Memory B cell (primary cell): Measurements from ENCODE around the gene PDE4D.

Source experiments
- ATAC-seq: fragments of 150-1000 bp; cut with Tn5 transposase; 2 replicates; pipeline ENCODE4 v1.10.0; 2021; ENCODE audit warnings: low read depth, mild to moderate bottlenecking, moderate library complexity
- DNase-seq, 2 donors: peaks; one replicate each; pipeline ENCODE4 v3.0.0; 2022; ENCODE audit warnings: low spot score in 2 of 2
- H3K27ac Mint-ChIP-seq: one replicate; pipeline ENCODE4 v1.8.0; 2022; ENCODE audit warnings: mild to moderate bottlenecking, moderate library complexity, mixed read lengths
- H3K27me3 Mint-ChIP-seq: one replicate; pipeline ENCODE4 v1.8.0; 2022; ENCODE audit warnings: mixed read lengths
- H3K36me3 Mint-ChIP-seq: one replicate; pipeline ENCODE4 v1.8.0; 2022; ENCODE audit warnings: mild to moderate bottlenecking, mixed read lengths
- H3K4me1 Mint-ChIP-seq: one replicate; pipeline ENCODE4 v1.8.0; 2022; ENCODE audit warnings: mixed read lengths
- H3K4me3 Mint-ChIP-seq: one replicate; pipeline ENCODE4 v1.8.0; 2022; ENCODE audit warnings: mild to moderate bottlenecking, moderate library complexity, mixed read lengths
- H3K9me3 Mint-ChIP-seq: one replicate; pipeline ENCODE4 v1.8.0; 2022; ENCODE audit warnings: mixed read lengths

PDE4D gene

GRCh38 chr5:59661311-59661710, 232.2 kb downstream of the PDE4D start:
- Mint-ChIP-seq H3K4me1 (peaks cover 12% of the 10 kb centered on the region), H3K27ac (peak overlapping the region; percentile 76), H3K36me3 (no peaks in the 10 kb centered on the region), H3K27me3 (no peaks in the 10 kb centered on the region), H3K9me3 (no peaks in the 10 kb centered on the region), H3K4me3 (no peak overlapping the region)
- ATAC-seq (peak; percentile 27), DNase-seq (no peak)

- no peak overlapping the region for H3K4me3 Mint-ChIP-seq
- no peaks in the 10 kb centered on the region for H3K9me3 Mint-ChIP-seq
- no peaks in the 10 kb centered on the region for H3K27me3 Mint-ChIP-seq
- H3K27ac Mint-ChIP-seq, result no peak overlapping the region
- ATAC-seq (peak; percentile 69), DNase-seq (no peak)
- peaks cover 17% of the 10 kb centered on the region for H3K4me1 Mint-ChIP-seq
- H3K36me3 Mint-ChIP-seq, result no peaks in the 10 kb centered on the region
These were observed 232.8 kb downstream of the PDE4D start for GRCh38 chr5:59660737-59661136.

GRCh38 chr5:59656351-59657254, 236.9 kb downstream of the PDE4D start:
- no peaks in the 10 kb centered on the region for H3K9me3 Mint-ChIP-seq
- H3K4me3 Mint-ChIP-seq, result no peak overlapping the region
- H3K27ac Mint-ChIP-seq, result no peak overlapping the region
- DNase-seq, result no peak
- no peaks in the 10 kb centered on the region for H3K27me3 Mint-ChIP-seq
- H3K36me3 Mint-ChIP-seq, result peaks cover 1% of the 10 kb centered on the region
- peaks cover 18% of the 10 kb centered on the region for H3K4me1 Mint-ChIP-seq
- ATAC-seq, result no peak

GRCh38 chr5:59655693-59656309, 237.7 kb downstream of the PDE4D start:
- Mint-ChIP-seq H3K27me3 (no peaks in the 10 kb centered on the region), H3K4me3 (no peak overlapping the region), H3K4me1 (peaks cover 16% of the 10 kb centered on the region), H3K9me3 (no peaks in the 10 kb centered on the region), H3K27ac (no peak overlapping the region), H3K36me3 (peaks cover 1% of the 10 kb centered on the region)
- DNase-seq (no peak), ATAC-seq (no peak)

GRCh38 chr5:59654691-59655090, 238.8 kb downstream of the PDE4D start:
- ATAC-seq (no peak), DNase-seq (no peak)
- no peaks in the 10 kb centered on the region for H3K9me3 Mint-ChIP-seq
- no peak overlapping the region for H3K4me3 Mint-ChIP-seq
- peaks cover 12% of the 10 kb centered on the region for H3K4me1 Mint-ChIP-seq
- peaks cover 1% of the 10 kb centered on the region for H3K36me3 Mint-ChIP-seq
- no peak overlapping the region for H3K27ac Mint-ChIP-seq
- no peaks in the 10 kb centered on the region for H3K27me3 Mint-ChIP-seq

GRCh38 chr5:59652449-59652848, 241.1 kb downstream of the PDE4D start:
- DNase-seq, result no peak
- H3K9me3 Mint-ChIP-seq, result no peaks in the 10 kb centered on the region
- peaks cover 5% of the 10 kb centered on the region for H3K36me3 Mint-ChIP-seq
- no peaks in the 10 kb centered on the region for H3K27me3 Mint-ChIP-seq
- no peak overlapping the region for H3K4me3 Mint-ChIP-seq
- H3K4me1 Mint-ChIP-seq, result peaks cover 11% of the 10 kb centered on the region
- H3K27ac Mint-ChIP-seq, result no peak overlapping the region
- ATAC-seq, result no peak

- Mint-ChIP-seq H3K4me1 (peaks cover 3% of the 10 kb centered on the region), H3K4me3 (no peak overlapping the region), H3K9me3 (no peaks in the 10 kb centered on the region), H3K27me3 (no peaks in the 10 kb centered on the region), H3K27ac (no peak overlapping the region), H3K36me3 (peaks cover 5% of the 10 kb centered on the region)
- ATAC-seq, result no peak
- no peak for DNase-seq
These were observed 244.3 kb downstream of the PDE4D start for GRCh38 chr5:59648949-59649921.

GRCh38 chr5:59648038-59648831, 245.3 kb downstream of the PDE4D start:
- no peaks in the 10 kb centered on the region for H3K27me3 Mint-ChIP-seq
- H3K4me3 Mint-ChIP-seq, result no peak overlapping the region
- DNase-seq (no peak), ATAC-seq (no peak)
- no peaks in the 10 kb centered on the region for H3K9me3 Mint-ChIP-seq
- H3K27ac Mint-ChIP-seq, result no peak overlapping the region
- H3K36me3 Mint-ChIP-seq, result peaks cover 5% of the 10 kb centered on the region
- H3K4me1 Mint-ChIP-seq, result peaks cover 3% of the 10 kb centered on the region

- Mint-ChIP-seq H3K4me3 (no peak overlapping the region), H3K36me3 (peaks cover 3% of the 10 kb centered on the region), H3K9me3 (peaks cover 2% of the 10 kb centered on the region), H3K4me1 (peaks cover 6% of the 10 kb centered on the region), H3K27ac (peak overlapping the region; percentile 45), H3K27me3 (no peaks in the 10 kb centered on the region)
- DNase-seq, result no peak
- ATAC-seq, result no peak
These were observed 248.1 kb downstream of the PDE4D start for GRCh38 chr5:59645380-59645779.

- ATAC-seq (no peak), DNase-seq (no peak)
- Mint-ChIP-seq H3K9me3 (peaks cover 4% of the 10 kb centered on the region), H3K27me3 (no peaks in the 10 kb centered on the region), H3K4me3 (no peak overlapping the region), H3K36me3 (peaks cover 2% of the 10 kb centered on the region), H3K27ac (peak overlapping the region; percentile 81), H3K4me1 (peaks cover 6% of the 10 kb centered on the region)
These were observed 253.1 kb downstream of the PDE4D start for GRCh38 chr5:59640411-59640810.

- no peak for ATAC-seq
- H3K4me3 Mint-ChIP-seq, result no peak overlapping the region
- H3K4me1 Mint-ChIP-seq, result peaks cover 6% of the 10 kb centered on the region
- no peak for DNase-seq
- H3K9me3 Mint-ChIP-seq, result peaks cover 13% of the 10 kb centered on the region
- H3K36me3 Mint-ChIP-seq, result peaks cover 13% of the 10 kb centered on the region
- peak overlapping the region; percentile 31 for H3K27ac Mint-ChIP-seq
- H3K27me3 Mint-ChIP-seq, result no peaks in the 10 kb centered on the region
These were observed 255.5 kb downstream of the PDE4D start for GRCh38 chr5:59637884-59638580.

- DNase-seq (no peak), ATAC-seq (no peak)
- no peaks in the 10 kb centered on the region for H3K4me1 Mint-ChIP-seq
- H3K4me3 Mint-ChIP-seq, result no peak overlapping the region
- no peaks in the 10 kb centered on the region for H3K27me3 Mint-ChIP-seq
- H3K27ac Mint-ChIP-seq, result peak overlapping the region; percentile 13
- H3K36me3 Mint-ChIP-seq, result peaks cover 25% of the 10 kb centered on the region
- peaks cover 14% of the 10 kb centered on the region for H3K9me3 Mint-ChIP-seq
These were observed 264.0 kb downstream of the PDE4D start for GRCh38 chr5:59629561-59629960.
